WTC11 (cell line): Measurements from ENCODE around the gene TSPAN18. TPM values are rescaled to one million over a fixed set of nuclear protein-coding genes. Genes with fewer than 3 reads are reported as not detected.

ENCODE experiments used
- ATAC-seq: fragments of 200-7000 bp; cut with Tn5 transposase; 2 replicates; pipeline ENCODE4 v1.10.0; 2021; ENCODE audit warnings: mild to moderate bottlenecking, moderate library complexity
- CTCF ChIA-PET: fragments of 300-600 bp; sonication (Branson Sonifier 250); formaldehyde crosslinking; loops from one replicate; lab custom pipeline; 2021; ENCODE audit warnings: antibody characterized with exemption; lab: Charles Lee
- POLR2A ChIA-PET: fragments of 350-600 bp; sonication (Branson Sonifier 250); formaldehyde crosslinking; loops from one replicate; lab custom pipeline; 2021; ENCODE audit warnings: antibody characterized with exemption; lab: Charles Lee
- DNase-seq: peaks from one replicate; pipeline ENCODE4 v3.0.0; 2021; ENCODE audit warnings: low spot score
- H3K27ac Mint-ChIP-seq: 2 replicates; pipeline ENCODE4 v1.8.0; 2021; ENCODE audit warnings: mixed read lengths
- H3K27me3 Mint-ChIP-seq: 2 replicates; pipeline ENCODE4 v1.8.0; 2021; ENCODE audit warnings: low read depth, mild to moderate bottlenecking, moderate library complexity, mixed read lengths
- H3K36me3 Mint-ChIP-seq: 2 replicates; pipeline ENCODE4 v1.8.0; 2021; ENCODE audit warnings: mixed read lengths
- H3K4me1 Mint-ChIP-seq: 2 replicates; pipeline ENCODE4 v1.8.0; 2022; ENCODE audit warnings: mixed read lengths
- H3K4me3 Mint-ChIP-seq: 2 replicates; pipeline ENCODE4 v1.8.0; 2021; ENCODE audit warnings: mild to moderate bottlenecking, moderate library complexity, mixed read lengths
- H3K9me3 Mint-ChIP-seq: 2 replicates; pipeline ENCODE4 v1.8.0; 2021; ENCODE audit warnings: mixed read lengths
- FOXK1 ChIP-seq: sonication (generic); formaldehyde crosslinking; IDR thresholded peaks from 2 replicates; pipeline ENCODE4 v1.8.0; 2022; ENCODE audit warnings: mild to moderate bottlenecking, moderate library complexity, missing genetic modification reagents
- FOXP1 ChIP-seq: sonication (generic); formaldehyde crosslinking; IDR thresholded peaks from 2 replicates; pipeline ENCODE4 v1.8.0; 2022; ENCODE audit warnings: missing genetic modification reagents, mild to moderate bottlenecking, moderate library complexity, borderline replicate concordance
- GABPB1 ChIP-seq: sonication (generic); formaldehyde crosslinking; IDR thresholded peaks from 2 replicates; pipeline ENCODE4 v1.8.1; 2023; ENCODE audit warnings: mild to moderate bottlenecking, missing genetic modification reagents
- ZNF281 ChIP-seq: sonication (generic); formaldehyde crosslinking; IDR thresholded peaks from 2 replicates; pipeline ENCODE4 v1.8.0; 2023; ENCODE audit warnings: mild to moderate bottlenecking, missing genetic modification reagents
- total RNA-seq: library from RNA; stranded (reverse); gene quantifications from 3 replicates; pipeline ENCODE4 v1.2.3, GENCODE V29; 2021
- TF ChIP-seq, protein P1 (sequence below): sonication (generic); formaldehyde crosslinking; IDR thresholded peaks from 2 replicates; pipeline ENCODE4 v1.8.1; 2022; ENCODE audit warnings: low read depth, missing genetic modification reagents, borderline replicate concordance
- TF ChIP-seq, protein P2 (sequence below): fragments of 250-450 bp; sonication (Bioruptor Pico); IDR thresholded peaks from 2 replicates; pipeline ENCODE4 v1.9.0; 2021; ENCODE audit warnings: mild to moderate bottlenecking, borderline replicate concordance
- TF ChIP-seq, protein P3 (sequence below): fragments of 200-600 bp; IDR thresholded peaks from 2 replicates; pipeline ENCODE4 v1.8.0; 2022; ENCODE audit warnings: antibody characterized with exemption
- TF ChIP-seq, protein P4 (sequence below): sonication (generic); formaldehyde crosslinking; IDR thresholded peaks from 2 replicates; pipeline ENCODE4 v1.8.0; 2022; ENCODE audit warnings: mild to moderate bottlenecking, missing genetic modification reagents

Gene TSPAN18
- total RNA-seq, 1 experiment from 2014 or later = 44.7 TPM

- TF ChIP-seq, protein P1, sequence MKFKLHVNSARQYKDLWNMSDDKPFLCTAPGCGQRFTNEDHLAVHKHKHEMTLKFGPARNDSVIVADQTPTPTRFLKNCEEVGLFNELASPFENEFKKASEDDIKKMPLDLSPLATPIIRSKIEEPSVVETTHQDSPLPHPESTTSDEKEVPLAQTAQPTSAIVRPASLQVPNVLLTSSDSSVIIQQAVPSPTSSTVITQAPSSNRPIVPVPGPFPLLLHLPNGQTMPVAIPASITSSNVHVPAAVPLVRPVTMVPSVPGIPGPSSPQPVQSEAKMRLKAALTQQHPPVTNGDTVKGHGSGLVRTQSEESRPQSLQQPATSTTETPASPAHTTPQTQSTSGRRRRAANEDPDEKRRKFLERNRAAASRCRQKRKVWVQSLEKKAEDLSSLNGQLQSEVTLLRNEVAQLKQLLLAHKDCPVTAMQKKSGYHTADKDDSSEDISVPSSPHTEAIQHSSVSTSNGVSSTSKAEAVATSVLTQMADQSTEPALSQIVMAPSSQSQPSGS (CRISPR knock-in tag) = no peak
- TF ChIP-seq, protein P2, sequence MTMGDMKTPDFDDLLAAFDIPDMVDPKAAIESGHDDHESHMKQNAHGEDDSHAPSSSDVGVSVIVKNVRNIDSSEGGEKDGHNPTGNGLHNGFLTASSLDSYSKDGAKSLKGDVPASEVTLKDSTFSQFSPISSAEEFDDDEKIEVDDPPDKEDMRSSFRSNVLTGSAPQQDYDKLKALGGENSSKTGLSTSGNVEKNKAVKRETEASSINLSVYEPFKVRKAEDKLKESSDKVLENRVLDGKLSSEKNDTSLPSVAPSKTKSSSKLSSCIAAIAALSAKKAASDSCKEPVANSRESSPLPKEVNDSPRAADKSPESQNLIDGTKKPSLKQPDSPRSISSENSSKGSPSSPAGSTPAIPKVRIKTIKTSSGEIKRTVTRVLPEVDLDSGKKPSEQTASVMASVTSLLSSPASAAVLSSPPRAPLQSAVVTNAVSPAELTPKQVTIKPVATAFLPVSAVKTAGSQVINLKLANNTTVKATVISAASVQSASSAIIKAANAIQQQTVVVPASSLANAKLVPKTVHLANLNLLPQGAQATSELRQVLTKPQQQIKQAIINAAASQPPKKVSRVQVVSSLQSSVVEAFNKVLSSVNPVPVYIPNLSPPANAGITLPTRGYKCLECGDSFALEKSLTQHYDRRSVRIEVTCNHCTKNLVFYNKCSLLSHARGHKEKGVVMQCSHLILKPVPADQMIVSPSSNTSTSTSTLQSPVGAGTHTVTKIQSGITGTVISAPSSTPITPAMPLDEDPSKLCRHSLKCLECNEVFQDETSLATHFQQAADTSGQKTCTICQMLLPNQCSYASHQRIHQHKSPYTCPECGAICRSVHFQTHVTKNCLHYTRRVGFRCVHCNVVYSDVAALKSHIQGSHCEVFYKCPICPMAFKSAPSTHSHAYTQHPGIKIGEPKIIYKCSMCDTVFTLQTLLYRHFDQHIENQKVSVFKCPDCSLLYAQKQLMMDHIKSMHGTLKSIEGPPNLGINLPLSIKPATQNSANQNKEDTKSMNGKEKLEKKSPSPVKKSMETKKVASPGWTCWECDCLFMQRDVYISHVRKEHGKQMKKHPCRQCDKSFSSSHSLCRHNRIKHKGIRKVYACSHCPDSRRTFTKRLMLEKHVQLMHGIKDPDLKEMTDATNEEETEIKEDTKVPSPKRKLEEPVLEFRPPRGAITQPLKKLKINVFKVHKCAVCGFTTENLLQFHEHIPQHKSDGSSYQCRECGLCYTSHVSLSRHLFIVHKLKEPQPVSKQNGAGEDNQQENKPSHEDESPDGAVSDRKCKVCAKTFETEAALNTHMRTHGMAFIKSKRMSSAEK = no peak
These were observed 208.0 kb downstream of the TSPAN18 start (continued) for GRCh38 chr11:44934735-44935250.

GRCh38 chr11:44936525-44936924 is 209.8 kb downstream of the TSPAN18 start:
- ATAC-seq = peak; percentile 72
- Mint-ChIP-seq H3K36me3 (peaks cover 5% of the 10 kb centered on the region), H3K27ac (no peak overlapping the region), H3K9me3 (peaks cover 4% of the 10 kb centered on the region), H3K4me3 (no peak overlapping the region), H3K4me1 (0 out of 2 replicates have a peak, but pooled peaks cover 7% of the 10 kb centered on the region), H3K27me3 (no peaks in the 10 kb centered on the region; the same call in 1 of the 2 replicates)
- CTCF ChIA-PET = interaction anchor here (0.5 to 9.2 kb wide), 76 partner anchors 8 to 1256 kb away, joined by 3 to 361 read pairs (median 5); partner anchors contain the start of genes HSD17B12, SYT13 and TP53I11
- TF ChIP-seq FOXP1 = no peak
- TF ChIP-seq, protein P3, sequence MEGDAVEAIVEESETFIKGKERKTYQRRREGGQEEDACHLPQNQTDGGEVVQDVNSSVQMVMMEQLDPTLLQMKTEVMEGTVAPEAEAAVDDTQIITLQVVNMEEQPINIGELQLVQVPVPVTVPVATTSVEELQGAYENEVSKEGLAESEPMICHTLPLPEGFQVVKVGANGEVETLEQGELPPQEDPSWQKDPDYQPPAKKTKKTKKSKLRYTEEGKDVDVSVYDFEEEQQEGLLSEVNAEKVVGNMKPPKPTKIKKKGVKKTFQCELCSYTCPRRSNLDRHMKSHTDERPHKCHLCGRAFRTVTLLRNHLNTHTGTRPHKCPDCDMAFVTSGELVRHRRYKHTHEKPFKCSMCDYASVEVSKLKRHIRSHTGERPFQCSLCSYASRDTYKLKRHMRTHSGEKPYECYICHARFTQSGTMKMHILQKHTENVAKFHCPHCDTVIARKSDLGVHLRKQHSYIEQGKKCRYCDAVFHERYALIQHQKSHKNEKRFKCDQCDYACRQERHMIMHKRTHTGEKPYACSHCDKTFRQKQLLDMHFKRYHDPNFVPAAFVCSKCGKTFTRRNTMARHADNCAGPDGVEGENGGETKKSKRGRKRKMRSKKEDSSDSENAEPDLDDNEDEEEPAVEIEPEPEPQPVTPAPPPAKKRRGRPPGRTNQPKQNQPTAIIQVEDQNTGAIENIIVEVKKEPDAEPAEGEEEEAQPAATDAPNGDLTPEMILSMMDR = peak; percentile 94
- no peak for TF ChIP-seq FOXK1 (CRISPR knock-in tag)
- no peak for TF ChIP-seq GABPB1 (CRISPR knock-in tag)
- no peak for TF ChIP-seq ZNF281 (CRISPR knock-in tag)
- POLR2A ChIA-PET = interaction anchor here (0.6 to 2.6 kb wide), 6 partner anchors 12 to 174 kb away, joined by 3 to 8 read pairs (median 3); no protein-coding TSS in a partner anchor
- DNase-seq = peak; percentile 93

DNA sequence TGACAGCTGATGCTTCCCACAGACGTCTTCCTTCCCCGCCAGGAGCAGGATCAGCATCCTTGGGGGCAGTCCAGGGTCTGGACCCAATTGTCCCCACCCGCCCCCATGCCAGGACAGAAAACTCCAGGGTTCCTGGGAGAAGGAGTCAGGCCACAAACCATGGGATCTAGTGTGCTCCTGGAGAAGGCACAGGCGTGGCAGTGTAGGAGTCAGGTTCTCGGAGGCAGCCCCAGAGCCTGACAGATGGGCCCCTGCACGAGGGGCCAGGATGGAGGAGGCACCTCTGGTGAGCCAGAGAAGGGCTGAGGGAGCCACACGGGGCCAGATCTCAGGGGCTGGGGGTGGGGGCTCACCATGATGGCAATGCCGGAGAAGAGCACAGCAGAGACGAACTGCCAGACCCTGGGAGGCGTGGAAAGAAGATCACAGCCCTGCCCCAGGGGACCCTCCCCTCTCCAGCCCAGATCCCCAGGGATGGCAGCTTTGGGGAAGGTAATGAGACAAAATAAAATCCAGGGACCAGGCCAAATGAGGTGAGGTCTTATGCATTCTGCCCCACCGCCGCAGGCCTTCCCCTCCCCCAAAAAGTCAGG is 210.3 kb downstream of the TSPAN18 start:
- Mint-ChIP-seq H3K27me3 (no peaks in the 10 kb centered on the region; the same call in 1 of the 2 replicates), H3K36me3 (peaks cover 5% of the 10 kb centered on the region), H3K27ac (no peak overlapping the region), H3K4me3 (no peak overlapping the region), H3K9me3 (peaks cover 4% of the 10 kb centered on the region)
- ChIA-PET CTCF (interaction anchor here (0.6 to 9.2 kb wide), 63 partner anchors 8 to 1257 kb away, joined by 3 to 361 read pairs (median 6); partner anchors contain the start of genes HSD17B12, SYT13 and TP53I11), POLR2A (interaction anchor here (1.0 to 2.6 kb wide), 4 partner anchors 11 to 173 kb away, joined by 3 to 8 read pairs (median 4); no protein-coding TSS in a partner anchor)
- peak; percentile 2; the same call in 1 of the 2 replicates for ATAC-seq
- TF ChIP-seq, protein P4, sequence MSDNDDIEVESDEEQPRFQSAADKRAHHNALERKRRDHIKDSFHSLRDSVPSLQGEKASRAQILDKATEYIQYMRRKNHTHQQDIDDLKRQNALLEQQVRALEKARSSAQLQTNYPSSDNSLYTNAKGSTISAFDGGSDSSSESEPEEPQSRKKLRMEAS (CRISPR knock-in tag) = no peak
- TF ChIP-seq, all 79 proteins: peak for 0
- no peak for DNase-seq
- 0 out of 2 replicates have a peak, but pooled peaks cover 4% of the 10 kb centered on the region for H3K4me1 Mint-ChIP-seq
